Activated CD4-positive, alpha-beta T cell treated with anti-CD3 and anti-CD28 coated beads, Interleukin-2, amount 10 ng/mL, durations not matched to agents 24 days and 14 days (primary cell): ENCODE measurements around the gene HSPG2. TPM values are rescaled to one million over a fixed set of nuclear protein-coding genes. Genes with fewer than 3 reads are reported as not detected.
A peak's percentile ranks its signal among the peaks of the same experiment; 100 is the strongest.
"Not testable (repeated sequence)": the region's sequence is repeated elsewhere in the genome, so short reads cannot be mapped to it uniquely, and the experiment has no call there.

ENCODE experiments used
- DNase-seq: peaks from one replicate; pipeline ENCODE4 v3.0.0; 2022
- H3K27ac Mint-ChIP-seq: one replicate; pipeline ENCODE4 v1.8.0; 2022; ENCODE audit warnings: mild to moderate bottlenecking, mixed read lengths
- H3K27me3 Mint-ChIP-seq: one replicate; pipeline ENCODE4 v1.8.0; 2022; ENCODE audit warnings: mixed read lengths
- H3K36me3 Mint-ChIP-seq: one replicate; pipeline ENCODE4 v1.8.0; 2022; ENCODE audit warnings: low read depth, mild to moderate bottlenecking, mixed read lengths
- H3K4me1 Mint-ChIP-seq: one replicate; pipeline ENCODE4 v1.8.0; 2021; ENCODE audit warnings: mixed read lengths
- H3K4me3 Mint-ChIP-seq: one replicate; pipeline ENCODE4 v1.8.0; 2022; ENCODE audit warnings: mild to moderate bottlenecking, moderate library complexity, mixed read lengths
- H3K9me3 Mint-ChIP-seq: one replicate; pipeline ENCODE4 v1.8.0; 2021; ENCODE audit warnings: mixed read lengths
- intact Hi-C: fragments of 100-400 bp; cut with micrococcal nuclease; formaldehyde crosslinking; loops from one replicate; pipeline ENCODE4 v1.15.1; 2023
- total RNA-seq: library from RNA; stranded (reverse); gene quantifications from 2 replicates; pipeline ENCODE4 v1.2.3, GENCODE V29; 2022

The HSPG2 gene
- total RNA-seq, 1 donor from 2014 or later: 6.2 TPM

GRCh38 chr1:21917239-21917631, 19.9 kb downstream of the HSPG2 start:
- H3K9me3 Mint-ChIP-seq, DNase-seq, H3K36me3 Mint-ChIP-seq, H3K27me3 Mint-ChIP-seq, intact Hi-C loops, H3K4me3 Mint-ChIP-seq, H3K4me1 Mint-ChIP-seq, H3K27ac Mint-ChIP-seq: not testable (repeated sequence)

- intact Hi-C loops: no loop called here
- DNase-seq: no peak
- H3K4me1 Mint-ChIP-seq: peaks cover 3% of the 10 kb centered on the region
- H3K27me3 Mint-ChIP-seq: no peaks in the 10 kb centered on the region
- H3K4me3 Mint-ChIP-seq: no peak overlapping the region
- no peak overlapping the region for H3K27ac Mint-ChIP-seq
- H3K9me3 Mint-ChIP-seq: no peaks in the 10 kb centered on the region
- H3K36me3 Mint-ChIP-seq: no peaks in the 10 kb centered on the region
These were observed 20.5 kb downstream of the HSPG2 start for GRCh38 chr1:21916447-21917238.

- peaks cover 5% of the 10 kb centered on the region for H3K4me1 Mint-ChIP-seq
- H3K36me3 Mint-ChIP-seq: no peaks in the 10 kb centered on the region
- H3K27me3 Mint-ChIP-seq: no peaks in the 10 kb centered on the region
- H3K4me3 Mint-ChIP-seq: no peak overlapping the region
- no peak for DNase-seq
- no peaks in the 10 kb centered on the region for H3K9me3 Mint-ChIP-seq
- intact Hi-C loops: no loop called here
- no peak overlapping the region for H3K27ac Mint-ChIP-seq
These were observed 22.1 kb downstream of the HSPG2 start for GRCh38 chr1:21914880-21915640.

- intact Hi-C loops: no loop called here
- Mint-ChIP-seq H3K27ac (no peak overlapping the region), H3K36me3 (no peaks in the 10 kb centered on the region), H3K9me3 (no peaks in the 10 kb centered on the region), H3K4me3 (no peak overlapping the region), H3K4me1 (peaks cover 9% of the 10 kb centered on the region), H3K27me3 (no peaks in the 10 kb centered on the region)
- DNase-seq: no peak
These were observed 22.7 kb downstream of the HSPG2 start for GRCh38 chr1:21914450-21914849.

GRCh38 chr1:21913763-21914162, 23.3 kb downstream of the HSPG2 start:
- intact Hi-C loops: no loop called here
- Mint-ChIP-seq H3K4me1 (peaks cover 10% of the 10 kb centered on the region), H3K4me3 (no peak overlapping the region), H3K36me3 (no peaks in the 10 kb centered on the region), H3K27ac (no peak overlapping the region), H3K9me3 (no peaks in the 10 kb centered on the region), H3K27me3 (no peaks in the 10 kb centered on the region)
- no peak for DNase-seq

GRCh38 chr1:21913258-21913657, 23.9 kb downstream of the HSPG2 start:
- no peak overlapping the region for H3K27ac Mint-ChIP-seq
- no peak for DNase-seq
- H3K4me1 Mint-ChIP-seq: peaks cover 10% of the 10 kb centered on the region
- H3K27me3 Mint-ChIP-seq: no peaks in the 10 kb centered on the region
- intact Hi-C loops: no loop called here
- H3K36me3 Mint-ChIP-seq: no peaks in the 10 kb centered on the region
- no peak overlapping the region for H3K4me3 Mint-ChIP-seq
- H3K9me3 Mint-ChIP-seq: no peaks in the 10 kb centered on the region

GRCh38 chr1:21912038-21912758, 24.9 kb downstream of the HSPG2 start:
- no peaks in the 10 kb centered on the region for H3K9me3 Mint-ChIP-seq
- H3K27ac Mint-ChIP-seq: no peak overlapping the region
- DNase-seq: no peak
- H3K36me3 Mint-ChIP-seq: no peaks in the 10 kb centered on the region
- intact Hi-C loops: no loop called here
- peaks cover 10% of the 10 kb centered on the region for H3K4me1 Mint-ChIP-seq
- H3K4me3 Mint-ChIP-seq: no peak overlapping the region
- no peaks in the 10 kb centered on the region for H3K27me3 Mint-ChIP-seq

GRCh38 chr1:21911205-21912001, 25.7 kb downstream of the HSPG2 start:
- intact Hi-C loops: no loop called here

GRCh38 chr1:21910558-21911204, 26.4 kb downstream of the HSPG2 start:
- intact Hi-C loops: no loop called here
- H3K36me3 Mint-ChIP-seq: no peaks in the 10 kb centered on the region
- no peak for DNase-seq
- H3K4me3 Mint-ChIP-seq: no peak overlapping the region
- H3K4me1 Mint-ChIP-seq: peaks cover 10% of the 10 kb centered on the region
- no peaks in the 10 kb centered on the region for H3K27me3 Mint-ChIP-seq
- no peaks in the 10 kb centered on the region for H3K9me3 Mint-ChIP-seq
- no peak overlapping the region for H3K27ac Mint-ChIP-seq

More at GRCh38 chr1:21911205-21912001, 25.7 kb downstream of the HSPG2 start:
- no peaks in the 10 kb centered on the region for H3K27me3 Mint-ChIP-seq
- no peak overlapping the region for H3K27ac Mint-ChIP-seq
- no peak for DNase-seq
- peaks cover 10% of the 10 kb centered on the region for H3K4me1 Mint-ChIP-seq
- no peaks in the 10 kb centered on the region for H3K9me3 Mint-ChIP-seq
- H3K36me3 Mint-ChIP-seq: no peaks in the 10 kb centered on the region
- H3K4me3 Mint-ChIP-seq: no peak overlapping the region

- Mint-ChIP-seq H3K27me3 (no peaks in the 10 kb centered on the region), H3K9me3 (no peaks in the 10 kb centered on the region), H3K27ac (peak overlapping the region; percentile 55), H3K4me3 (peak overlapping the region; percentile 47), H3K36me3 (no peaks in the 10 kb centered on the region), H3K4me1 (peaks cover 14% of the 10 kb centered on the region)
- intact Hi-C loops: no loop called here
- DNase-seq: peak; percentile 71
These were observed 27.2 kb downstream of the HSPG2 start for GRCh38 chr1:21909787-21910503.

GRCh38 chr1:21909286-21909759, 27.8 kb downstream of the HSPG2 start:
- intact Hi-C loops: no loop called here
- no peaks in the 10 kb centered on the region for H3K27me3 Mint-ChIP-seq
- H3K36me3 Mint-ChIP-seq: no peaks in the 10 kb centered on the region
- no peak for DNase-seq
- H3K27ac Mint-ChIP-seq: peak overlapping the region; percentile 55
- peaks cover 18% of the 10 kb centered on the region for H3K4me1 Mint-ChIP-seq
- H3K9me3 Mint-ChIP-seq: no peaks in the 10 kb centered on the region
- H3K4me3 Mint-ChIP-seq: peak overlapping the region; percentile 47

- intact Hi-C loops, H3K27ac Mint-ChIP-seq, H3K4me3 Mint-ChIP-seq, H3K27me3 Mint-ChIP-seq, H3K9me3 Mint-ChIP-seq, H3K36me3 Mint-ChIP-seq, DNase-seq: not testable (repeated sequence)
- H3K4me1 Mint-ChIP-seq: peaks cover 17% of the 10 kb centered on the region
These were observed 29.2 kb downstream of the HSPG2 start for GRCh38 chr1:21907737-21908534.
